GM10248 (cell line): Measurements from ENCODE around the gene MYO1C.

Experiments used
- CTCF ChIA-PET: fragments of 300-600 bp; sonication (Branson Sonifier 250); formaldehyde crosslinking; extraction: SDS; loops from one replicate; lab custom pipeline; 2021; ENCODE audit warnings: antibody characterized with exemption; lab: Yijun Ruan, JAX
- POLR2A ChIA-PET: fragments of 350-650 bp; sonication (Branson Sonifier 250); formaldehyde crosslinking; extraction: SDS; loops from one replicate; lab custom pipeline; 2020; ENCODE audit warnings: antibody characterized with exemption; lab: Yijun Ruan, JAX
- DNase-seq: peaks from one replicate; pipeline ENCODE4 v3.0.0; 2012; ENCODE audit errors: extremely low spot score
- CTCF ChIP-seq: IDR thresholded peaks from 2 replicates; pipeline ENCODE4 v1.5.1; 2012; ENCODE audit warnings: mild to moderate bottlenecking, low read depth; ENCODE audit errors: extremely low read depth, missing control alignments, control extremely low read depth

The MYO1C gene, protein sequence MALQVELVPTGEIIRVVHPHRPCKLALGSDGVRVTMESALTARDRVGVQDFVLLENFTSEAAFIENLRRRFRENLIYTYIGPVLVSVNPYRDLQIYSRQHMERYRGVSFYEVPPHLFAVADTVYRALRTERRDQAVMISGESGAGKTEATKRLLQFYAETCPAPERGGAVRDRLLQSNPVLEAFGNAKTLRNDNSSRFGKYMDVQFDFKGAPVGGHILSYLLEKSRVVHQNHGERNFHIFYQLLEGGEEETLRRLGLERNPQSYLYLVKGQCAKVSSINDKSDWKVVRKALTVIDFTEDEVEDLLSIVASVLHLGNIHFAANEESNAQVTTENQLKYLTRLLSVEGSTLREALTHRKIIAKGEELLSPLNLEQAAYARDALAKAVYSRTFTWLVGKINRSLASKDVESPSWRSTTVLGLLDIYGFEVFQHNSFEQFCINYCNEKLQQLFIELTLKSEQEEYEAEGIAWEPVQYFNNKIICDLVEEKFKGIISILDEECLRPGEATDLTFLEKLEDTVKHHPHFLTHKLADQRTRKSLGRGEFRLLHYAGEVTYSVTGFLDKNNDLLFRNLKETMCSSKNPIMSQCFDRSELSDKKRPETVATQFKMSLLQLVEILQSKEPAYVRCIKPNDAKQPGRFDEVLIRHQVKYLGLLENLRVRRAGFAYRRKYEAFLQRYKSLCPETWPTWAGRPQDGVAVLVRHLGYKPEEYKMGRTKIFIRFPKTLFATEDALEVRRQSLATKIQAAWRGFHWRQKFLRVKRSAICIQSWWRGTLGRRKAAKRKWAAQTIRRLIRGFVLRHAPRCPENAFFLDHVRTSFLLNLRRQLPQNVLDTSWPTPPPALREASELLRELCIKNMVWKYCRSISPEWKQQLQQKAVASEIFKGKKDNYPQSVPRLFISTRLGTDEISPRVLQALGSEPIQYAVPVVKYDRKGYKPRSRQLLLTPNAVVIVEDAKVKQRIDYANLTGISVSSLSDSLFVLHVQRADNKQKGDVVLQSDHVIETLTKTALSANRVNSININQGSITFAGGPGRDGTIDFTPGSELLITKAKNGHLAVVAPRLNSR

DNA sequence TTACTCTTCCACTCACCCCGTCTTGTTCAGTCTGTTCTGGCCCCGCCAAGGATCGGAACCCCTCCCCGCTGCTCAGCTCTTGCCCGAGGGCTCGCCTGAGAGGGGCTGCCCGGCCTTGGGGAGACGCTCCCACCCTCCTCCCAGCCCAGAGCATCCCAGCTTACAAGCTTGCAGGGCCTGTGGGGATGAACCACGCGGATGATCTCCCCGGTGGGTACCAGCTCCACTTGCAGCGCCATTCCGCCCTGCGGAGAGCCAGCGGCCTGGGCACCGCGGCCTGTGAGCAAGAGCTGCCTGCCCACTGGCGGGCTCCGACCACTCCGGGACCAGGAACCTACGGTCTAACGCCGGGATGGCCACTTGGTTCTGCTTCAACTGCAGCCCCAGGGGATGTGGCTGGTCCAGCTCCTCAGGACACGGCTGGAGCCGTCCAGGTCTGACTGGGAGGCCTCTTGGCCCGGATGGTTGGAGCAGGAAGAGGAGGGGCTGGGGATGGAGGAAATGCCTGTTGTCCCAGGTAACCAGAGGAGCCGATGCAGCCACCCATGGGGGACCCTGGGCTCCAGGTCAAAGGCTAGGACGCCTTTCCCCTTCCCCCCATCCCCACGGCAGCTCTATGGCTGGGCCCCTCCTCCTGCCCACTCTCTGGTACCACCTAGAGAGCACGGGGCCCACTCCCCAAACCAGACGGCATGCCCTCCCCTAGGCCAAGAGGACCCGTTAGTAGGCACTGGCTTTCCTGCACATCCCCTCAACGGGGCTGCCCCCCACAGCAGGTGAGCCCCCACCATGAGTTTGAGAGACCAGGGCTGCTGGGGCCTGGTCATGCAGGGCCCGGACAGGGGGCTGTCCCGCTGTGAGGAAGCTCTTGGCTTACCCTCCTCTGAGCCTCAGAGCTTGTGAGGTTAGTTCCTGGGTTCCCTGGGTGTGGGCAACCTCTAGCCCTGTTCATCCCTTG lies at the start of gene MYO1C:
Gene MYO1C, minus strand, starts transcription at position 438 of the 958 bp plus-strand sequence. Its CDS starts 199 bp downstream, at position 239.
- ChIA-PET POLR2A (no interaction called here), CTCF (interaction anchor here (0.9 to 3.1 kb wide), 5 partner anchors 13 to 137 kb away, joined by 3 to 13 read pairs (median 3); partner anchors contain the start of gene INPP5K)
- no peak for TF ChIP-seq CTCF
- no peak for DNase-seq

DNA sequence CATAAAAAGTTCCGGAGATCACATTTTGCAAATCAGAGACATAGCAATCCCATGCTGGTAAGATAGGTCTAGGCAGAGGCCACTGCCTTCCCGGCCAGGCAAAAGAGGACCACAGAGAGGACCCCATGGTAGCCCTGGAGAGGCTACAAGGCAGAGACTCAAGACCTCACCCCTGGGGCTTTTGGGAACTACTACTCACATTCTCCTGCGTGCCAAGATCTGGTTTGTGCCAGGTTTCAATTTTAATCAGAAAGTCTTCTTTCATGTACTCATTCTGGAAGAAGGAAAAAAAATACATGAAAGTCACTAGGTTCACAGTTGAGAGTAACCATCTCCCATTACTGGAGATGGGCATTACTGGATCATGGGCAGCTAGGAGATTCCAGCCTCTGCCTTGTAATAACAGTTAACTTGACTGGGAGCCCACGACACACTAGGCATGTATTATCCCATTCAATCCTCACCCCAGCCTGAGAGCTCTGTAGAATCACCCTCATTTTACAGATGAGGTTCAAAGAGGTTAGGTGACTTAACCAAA lies 49.0 kb upstream of the MYO1C start:
- ChIA-PET POLR2A (no interaction called here), CTCF (interaction anchor here (2.1 kb wide), 1 partner anchor 9 kb away, joined by 9 read pairs; no protein-coding TSS in a partner anchor)
- DNase-seq, result no peak
- TF ChIP-seq CTCF, result no peak

GRCh38 chr17:1539811-1540210 lies 47.3 kb upstream of the MYO1C start:
- ChIA-PET POLR2A (no interaction called here), CTCF (no interaction called here)
- no peak for DNase-seq
- no peak for TF ChIP-seq CTCF

DNA sequence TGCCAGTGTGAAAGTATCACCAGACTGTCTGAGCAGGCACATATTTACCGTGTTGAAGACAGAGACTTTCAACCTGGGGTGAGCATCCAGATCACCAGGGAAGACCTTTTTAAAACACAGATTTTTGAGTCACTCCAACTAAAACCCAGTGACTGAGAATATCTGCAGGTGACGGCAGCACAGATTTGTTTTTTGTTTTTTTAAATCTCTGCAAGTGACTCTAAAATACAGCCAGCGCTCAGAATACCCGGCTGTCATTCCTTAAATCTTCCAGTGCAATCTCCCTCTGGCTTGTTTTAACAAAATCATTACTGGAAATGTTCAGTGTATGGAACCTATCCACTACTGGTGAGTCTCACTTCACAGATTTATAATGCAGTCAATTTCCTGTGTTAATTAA lies 43.3 kb upstream of the MYO1C start:
- POLR2A ChIA-PET, result no interaction called here
- TF ChIP-seq CTCF, result no peak
- CTCF ChIA-PET, result interaction anchor here (0.7 kb wide), 1 partner anchor 20 kb away, joined by 3 read pairs; no protein-coding TSS in a partner anchor
- no peak for DNase-seq

DNA sequence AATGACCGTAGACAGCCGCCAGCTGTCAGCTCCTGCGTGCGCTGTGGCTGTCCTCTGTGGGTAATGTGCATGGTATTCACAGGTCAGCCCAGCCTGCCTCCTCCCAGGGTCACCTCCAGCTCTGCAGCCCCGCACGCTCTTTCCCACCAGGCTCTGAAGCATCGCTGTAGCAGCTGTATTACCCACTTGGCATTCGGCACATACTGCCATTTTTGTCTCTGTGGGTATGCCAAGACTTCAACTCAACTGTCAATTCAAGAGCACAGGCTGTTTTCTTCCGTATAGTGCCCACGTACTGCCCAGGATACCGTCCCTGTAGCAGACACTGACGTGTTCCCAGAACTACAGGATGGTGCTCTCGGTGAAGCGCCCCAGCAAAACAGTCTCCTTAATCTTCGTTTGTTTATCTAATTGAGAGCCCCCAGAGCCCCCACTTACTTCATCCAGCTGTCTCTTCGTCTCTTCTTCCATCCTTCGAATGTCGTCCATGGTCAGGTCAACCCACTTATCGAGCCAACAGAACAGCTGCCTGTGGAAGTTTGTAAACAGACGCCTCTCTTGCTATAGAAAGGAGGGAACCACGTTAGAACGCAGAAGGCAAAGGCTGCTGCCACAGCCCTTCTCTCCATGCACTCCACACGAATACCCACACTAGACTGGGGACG lies 41.3 kb upstream of the MYO1C start:
- TF ChIP-seq CTCF, result no peak
- POLR2A ChIA-PET, result no interaction called here
- CTCF ChIA-PET, result interaction anchor here (0.8 to 2.4 kb wide), 18 partner anchors 8 to 411 kb away, joined by 3 to 20 read pairs (median 4); no protein-coding TSS in a partner anchor
- no peak for DNase-seq
